HG03521 (cell line): ENCODE results near the gene AGPAT4.
"Not testable (repeated sequence)": the region's sequence is repeated elsewhere in the genome, so short reads cannot be mapped to it uniquely, and the experiment has no call there.

Experiments
- ATAC-seq: cut with Tn5 transposase; IDR thresholded peaks from one replicate; pipeline ENCODE4 v1.9.1; 2021; ENCODE audit warnings: mild to moderate bottlenecking, moderate library complexity; ENCODE audit not compliant: unreplicated experiment

The AGPAT4 gene

DNA sequence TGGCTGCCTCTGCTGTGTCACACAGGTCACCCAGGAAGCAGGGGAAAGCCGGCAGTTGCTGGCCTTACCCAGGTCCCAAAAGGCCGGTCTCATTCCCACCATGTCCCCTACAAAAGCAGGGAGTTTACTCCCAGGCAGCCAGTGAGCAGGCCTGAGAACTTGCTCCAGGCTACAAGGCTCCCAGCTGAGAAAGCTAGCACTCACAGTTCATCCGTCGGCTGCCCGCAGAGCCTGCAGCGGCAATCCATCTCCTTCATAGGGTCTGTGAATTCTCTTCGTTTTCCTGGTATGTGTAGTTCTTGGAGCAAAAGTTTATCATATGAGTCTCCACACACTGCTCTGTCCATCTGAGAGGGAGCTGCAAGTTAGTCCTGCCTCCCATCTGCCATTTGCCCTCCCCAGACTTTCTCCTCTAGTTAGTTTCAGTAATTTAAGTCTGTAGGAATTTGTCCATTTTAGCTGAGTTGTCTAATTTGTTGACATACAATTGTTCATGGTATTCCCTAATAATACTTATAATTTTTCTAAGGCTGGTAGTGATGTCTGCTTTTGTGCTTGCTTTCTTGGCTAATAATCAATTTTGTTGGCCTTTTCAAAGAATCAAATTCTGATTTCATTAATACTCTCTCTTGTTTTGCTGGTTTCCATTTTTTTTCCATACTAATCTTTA lies 146.7 kb downstream of the AGPAT4 start:
- no peak for ATAC-seq

- ATAC-seq, result no peak
Measured at GRCh38 chr6:161125591-161125990, 148.3 kb downstream of the AGPAT4 start.

- ATAC-seq, result not testable (repeated sequence)
Measured at GRCh38 chr6:161123319-161123718, 150.5 kb downstream of the AGPAT4 start.

GRCh38 chr6:161117942-161118341 lies 155.9 kb downstream of the AGPAT4 start:
- ATAC-seq, result no peak

- ATAC-seq, result no peak
Measured at GRCh38 chr6:161117308-161117707, 156.6 kb downstream of the AGPAT4 start.

DNA sequence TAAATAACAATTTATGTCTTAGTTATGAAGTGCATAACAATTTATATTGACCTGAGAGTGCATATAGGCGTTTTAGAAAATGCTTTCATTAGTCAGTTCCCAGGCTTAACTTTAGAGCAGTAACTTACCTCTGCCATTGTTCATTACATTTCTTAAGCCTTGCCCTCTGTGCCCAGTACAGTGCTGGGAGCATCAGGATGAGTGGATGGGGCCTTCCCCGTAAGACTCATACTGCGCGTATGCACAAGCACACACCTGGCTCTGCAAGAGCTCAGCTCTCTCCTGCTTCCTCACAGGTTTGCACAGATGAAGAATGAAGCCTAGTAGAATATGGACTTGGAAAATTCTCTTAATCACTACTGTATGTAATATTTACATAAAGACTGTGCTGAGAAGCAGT lies 157.3 kb downstream of the AGPAT4 start:
- ATAC-seq, result no peak

GRCh38 chr6:161115468-161115867 lies 158.4 kb downstream of the AGPAT4 start:
- ATAC-seq, result no peak

- ATAC-seq, result peak; percentile 70
Measured at GRCh38 chr6:161111261-161111660, 162.6 kb downstream of the AGPAT4 start.

- ATAC-seq, result no peak
Measured at GRCh38 chr6:161110028-161110779, 163.7 kb downstream of the AGPAT4 start.

GRCh38 chr6:161109366-161109765 lies 164.5 kb downstream of the AGPAT4 start:
- no peak for ATAC-seq

GRCh38 chr6:161108916-161109315 lies 164.9 kb downstream of the AGPAT4 start:
- no peak for ATAC-seq

DNA sequence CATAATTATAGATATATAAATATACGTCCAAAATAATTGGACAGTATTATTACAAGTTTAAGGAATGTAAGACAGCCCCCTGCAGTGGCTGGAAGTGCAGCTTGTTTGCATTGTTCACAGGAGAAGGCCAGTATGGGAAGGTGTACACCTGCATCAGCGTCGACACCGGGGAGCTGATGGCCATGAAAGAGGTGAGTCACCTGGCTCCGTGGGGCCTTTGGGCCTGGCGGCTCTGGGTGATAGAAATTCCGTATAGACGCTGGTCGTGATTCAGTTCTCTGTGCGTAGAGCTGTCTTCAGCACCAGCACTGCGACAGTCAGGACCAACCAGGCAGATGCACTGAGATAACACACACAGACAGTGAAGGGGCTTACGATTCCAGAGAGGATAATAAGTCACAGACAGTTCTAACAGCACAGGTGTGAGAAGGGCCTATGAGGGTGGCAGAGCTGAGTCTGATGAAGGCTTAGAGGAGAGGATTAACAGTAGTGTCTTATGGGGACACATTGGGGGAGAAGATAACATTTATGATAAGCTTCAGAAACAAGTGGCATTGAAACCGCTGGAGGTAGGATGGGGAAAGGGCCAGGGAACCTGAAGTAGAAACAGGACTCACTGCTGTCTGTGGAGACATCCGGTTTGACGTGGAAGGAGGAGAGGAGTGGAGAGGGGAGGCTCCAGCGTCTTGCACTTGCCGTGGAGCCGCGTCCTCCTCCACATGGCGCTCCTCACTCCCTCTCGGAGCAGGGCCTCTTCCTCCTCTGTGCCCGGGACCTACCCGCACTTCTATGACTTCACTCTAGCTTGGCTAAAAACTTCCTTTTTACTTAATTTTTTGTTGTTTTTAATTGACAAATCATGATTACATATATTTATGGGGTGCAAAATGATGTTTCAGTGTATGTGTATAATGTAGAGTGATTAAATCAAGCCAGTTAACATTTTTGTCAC lies 165.8 kb downstream of the AGPAT4 start:
- no peak for ATAC-seq

DNA sequence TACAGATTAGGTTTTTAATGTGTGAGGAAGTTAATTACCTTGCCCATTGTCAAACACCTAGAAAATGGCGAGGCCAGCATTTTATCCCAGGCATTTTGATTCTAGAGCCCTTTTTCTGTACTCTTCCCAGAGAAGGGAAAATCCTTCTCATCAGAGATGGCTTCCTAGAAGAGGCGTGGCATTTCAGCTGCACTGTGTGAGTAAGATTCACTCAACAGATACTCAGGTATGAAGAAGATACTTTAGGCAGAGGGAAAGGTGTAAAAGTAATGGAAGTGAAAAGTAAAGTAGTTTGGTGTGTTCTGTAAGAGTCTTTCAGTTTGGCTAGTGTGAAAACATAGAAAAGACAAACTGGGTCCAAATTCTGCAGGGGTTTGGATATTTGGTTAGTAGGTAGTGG lies 168.5 kb downstream of the AGPAT4 start:
- ATAC-seq, result no peak

DNA sequence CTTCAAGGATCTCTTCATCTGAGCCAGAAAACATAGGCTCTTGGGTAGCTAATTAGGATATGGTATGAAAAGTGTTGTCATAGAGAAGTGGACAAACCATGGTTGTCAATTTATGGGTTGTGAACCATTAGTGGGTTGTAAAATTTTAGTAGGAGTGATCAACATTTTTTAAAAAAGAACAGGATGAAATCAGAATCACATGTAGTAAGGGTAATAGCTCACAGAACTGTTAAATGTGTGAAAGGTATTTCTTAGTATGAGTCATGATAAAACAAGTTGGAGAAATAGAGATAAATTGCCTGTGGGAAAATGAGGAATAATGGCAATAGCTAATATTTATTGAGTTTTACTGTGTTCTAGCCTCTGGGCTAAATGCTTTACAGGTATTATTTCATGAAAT lies 168.9 kb downstream of the AGPAT4 start:
- ATAC-seq, result no peak

DNA sequence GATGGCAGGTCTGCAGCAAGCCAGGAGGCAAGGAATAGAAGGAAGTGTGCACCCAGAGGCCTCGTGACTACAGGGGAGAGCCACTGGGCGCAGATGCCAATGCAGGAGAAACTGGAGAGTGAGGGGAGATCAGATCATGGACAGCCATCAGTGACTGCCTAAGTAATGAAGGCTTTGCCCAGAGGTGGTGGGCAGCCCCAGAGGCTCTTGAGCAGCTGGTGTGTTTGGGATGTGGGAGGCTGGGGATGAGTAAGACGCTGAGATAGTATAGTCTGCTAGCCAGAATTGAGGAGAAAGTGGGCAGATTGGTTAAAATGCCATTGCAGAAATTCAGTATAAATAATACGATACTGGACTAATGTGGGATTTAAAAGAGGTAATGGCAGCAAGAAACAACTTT lies 170.4 kb downstream of the AGPAT4 start:
- no peak for ATAC-seq

- no peak for ATAC-seq
Measured at GRCh38 chr6:161101517-161101916, 172.3 kb downstream of the AGPAT4 start.

- no peak for ATAC-seq
Measured at GRCh38 chr6:161100072-161100471, 173.8 kb downstream of the AGPAT4 start.

GRCh38 chr6:161095916-161096315 lies 177.9 kb downstream of the AGPAT4 start:
- ATAC-seq, result no peak

GRCh38 chr6:161094955-161095354 lies 178.9 kb downstream of the AGPAT4 start:
- no peak for ATAC-seq

DNA sequence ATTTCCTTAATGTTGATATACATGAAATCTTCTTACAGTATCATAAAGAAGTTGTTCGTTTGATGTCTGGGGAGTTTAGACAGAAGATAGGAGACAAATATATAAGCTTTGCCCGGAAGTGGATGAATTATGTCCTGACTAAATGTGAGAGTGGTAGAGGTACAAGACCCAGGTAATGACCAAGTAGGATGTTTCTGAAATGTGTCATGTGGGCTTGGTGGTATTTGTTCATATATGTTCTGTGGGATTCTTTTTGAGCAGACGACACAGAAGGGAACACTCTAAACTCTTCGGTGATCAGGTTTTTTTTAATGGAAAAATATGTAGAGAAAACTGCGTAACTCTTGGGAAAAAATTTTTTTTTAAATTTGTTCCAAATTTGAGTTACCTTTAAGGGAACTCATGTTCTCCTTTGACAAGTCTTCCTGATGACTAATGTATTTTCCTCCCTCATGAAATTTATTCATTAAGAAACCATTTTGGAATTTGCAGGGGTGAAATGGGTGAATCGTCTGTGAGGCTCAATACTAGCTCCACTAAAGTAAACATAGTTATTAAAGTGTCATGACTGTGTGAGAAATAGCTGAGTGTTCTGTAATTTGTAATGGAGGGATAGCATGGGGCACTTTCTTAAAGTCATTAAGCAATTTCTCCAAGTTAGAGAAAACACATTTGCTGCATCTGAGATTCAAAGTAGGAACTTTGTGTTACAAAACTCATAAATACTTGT lies 181.7 kb downstream of the AGPAT4 start:
- ATAC-seq, result no peak

- ATAC-seq, result no peak
Measured at GRCh38 chr6:161091151-161091550, 182.7 kb downstream of the AGPAT4 start.
